ENCODE results near the gene CTIF.

CTIF gene

GRCh38 chr18:48644029-48644428 is 105.2 kb downstream of the CTIF start:
- Histone ChIP-seq H3K9me2 (replicated peaks; ENCODE audit: insufficient read depth, low read length) (no peaks in the 10 kb centered on the region), H3K4me1 (ENCODE audit: low read length) (no peaks in the 10 kb centered on the region), H3F3A (ENCODE audit: insufficient read depth, low read length) (no peaks in the 10 kb centered on the region), H3K27ac (ENCODE audit: low read length) (no peak overlapping the region), H3K36me3 (replicated peaks; ENCODE audit: insufficient read depth, low read length) (no peaks in the 10 kb centered on the region), H3K79me2 (ENCODE audit: low read length) (no peaks in the 10 kb centered on the region), H2AFZ (ENCODE audit: low read length) (no peak overlapping the region), H4K20me1 (ENCODE audit: insufficient read depth, low read length) (no peaks in the 10 kb centered on the region), H3K9me3 (replicated peaks; ENCODE audit: insufficient read depth, low read length) (no peaks in the 10 kb centered on the region), H3K9ac (ENCODE audit: low read length) (no peak overlapping the region), H3K4me3 (ENCODE audit: low read length) (no peak overlapping the region), H3K4me2 (ENCODE audit: low read depth, low read length) (no peak overlapping the region), H3K27me3 (replicated peaks; ENCODE audit: insufficient read depth, low read length) (no peaks in the 10 kb centered on the region)
- TF ChIP-seq EZH2phosphoT487 (IDR thresholded peaks at IDR 0.05; ENCODE audit: low read length) (no peak), EZH2 (optimal IDR thresholded peaks at IDR 0.05; ENCODE audit: low read depth, low read length) (no peak), CTCF (IDR thresholded peaks at IDR 0.05; ENCODE audit: low read length) (no peak)
- no peak for DNase-seq

GRCh38 chr18:48645427-48646002 is 106.7 kb downstream of the CTIF start:
- Histone ChIP-seq H4K20me1 (ENCODE audit: insufficient read depth, low read length) (no peaks in the 10 kb centered on the region), H3K27me3 (replicated peaks; ENCODE audit: insufficient read depth, low read length) (no peaks in the 10 kb centered on the region), H3K4me3 (ENCODE audit: low read length) (no peak overlapping the region), H3K9me2 (replicated peaks; ENCODE audit: insufficient read depth, low read length) (no peaks in the 10 kb centered on the region), H3K36me3 (replicated peaks; ENCODE audit: insufficient read depth, low read length) (no peaks in the 10 kb centered on the region), H3K79me2 (ENCODE audit: low read length) (no peaks in the 10 kb centered on the region), H3K4me2 (ENCODE audit: low read depth, low read length) (no peak overlapping the region), H3K27ac (ENCODE audit: low read length) (no peak overlapping the region), H3K4me1 (ENCODE audit: low read length) (no peaks in the 10 kb centered on the region), H2AFZ (ENCODE audit: low read length) (no peak overlapping the region), H3K9ac (ENCODE audit: low read length) (no peak overlapping the region), H3K9me3 (replicated peaks; ENCODE audit: insufficient read depth, low read length) (no peaks in the 10 kb centered on the region), H3F3A (ENCODE audit: insufficient read depth, low read length) (no peaks in the 10 kb centered on the region)
- TF ChIP-seq CTCF (IDR thresholded peaks at IDR 0.05; ENCODE audit: low read length) (no peak), EZH2 (optimal IDR thresholded peaks at IDR 0.05; ENCODE audit: low read depth, low read length) (no peak), EZH2phosphoT487 (IDR thresholded peaks at IDR 0.05; ENCODE audit: low read length) (no peak)
- no peak for DNase-seq

- Histone ChIP-seq H3K9ac (ENCODE audit: low read length) (no peak overlapping the region), H3K27me3 (replicated peaks; ENCODE audit: insufficient read depth, low read length) (no peaks in the 10 kb centered on the region), H3K79me2 (ENCODE audit: low read length) (no peaks in the 10 kb centered on the region), H3F3A (ENCODE audit: insufficient read depth, low read length) (no peaks in the 10 kb centered on the region), H3K4me3 (ENCODE audit: low read length) (no peak overlapping the region), H3K4me1 (ENCODE audit: low read length) (no peaks in the 10 kb centered on the region), H3K9me3 (replicated peaks; ENCODE audit: insufficient read depth, low read length) (no peaks in the 10 kb centered on the region), H3K36me3 (replicated peaks; ENCODE audit: insufficient read depth, low read length) (no peaks in the 10 kb centered on the region), H2AFZ (ENCODE audit: low read length) (no peak overlapping the region), H3K9me2 (replicated peaks; ENCODE audit: insufficient read depth, low read length) (no peaks in the 10 kb centered on the region), H4K20me1 (ENCODE audit: insufficient read depth, low read length) (no peaks in the 10 kb centered on the region), H3K27ac (ENCODE audit: low read length) (no peak overlapping the region), H3K4me2 (ENCODE audit: low read depth, low read length) (no peak overlapping the region)
- no peak for TF ChIP-seq EZH2phosphoT487 (IDR thresholded peaks at IDR 0.05; ENCODE audit: low read length)
- no peak for TF ChIP-seq CTCF (IDR thresholded peaks at IDR 0.05; ENCODE audit: low read length)
- no peak for TF ChIP-seq EZH2 (optimal IDR thresholded peaks at IDR 0.05; ENCODE audit: low read depth, low read length)
- DNase-seq, result no peak
Measured at GRCh38 chr18:48646976-48647375, 108.1 kb downstream of the CTIF start.

Measured in MM.1S (cell line).